Vagina (tissue), 2 donors: ENCODE results near the gene SSR4. TPM values are rescaled to one million over a fixed set of nuclear protein-coding genes. Genes with fewer than 3 reads are reported as not detected.

Source experiments
- DNase-seq, 2 donors: peaks; one replicate each; pipeline ENCODE4 v3.0.0-alpha.2; 2017; ENCODE audit errors: extremely low spot score in 2 of 2
- H3K27ac ChIP-seq: fragments of 200-600 bp; sonication (generic); one replicate; pipeline ENCODE4 v1.5.1; 2019
- H3K27me3 ChIP-seq: fragments of 200-600 bp; sonication (generic); one replicate; pipeline ENCODE4 v1.5.1; 2019
- H3K36me3 ChIP-seq, 2 donors: fragments of 200-600 bp; sonication (generic); one replicate each; pipeline ENCODE4 v1.5.1; 2017 to 2019
- H3K4me1 ChIP-seq: fragments of 200-600 bp; sonication (generic); one replicate; pipeline ENCODE4 v1.5.1; 2019
- H3K4me3 ChIP-seq, 2 donors: fragments of 200-600 bp; sonication (generic); 1 replicate in 1 of 2; 2 replicates in 1 of 2; pipeline ENCODE4 v1.5.1; 2016 to 2019
- H3K9me3 ChIP-seq: fragments of 200-600 bp; sonication (generic); one replicate; pipeline ENCODE4 v1.5.1; 2019
- CTCF ChIP-seq, 3 experiments: fragments of 450-650 bp in 2 of 3; fragments of 200-600 bp in 1 of 3; sonication (generic) in 1 of 3; IDR thresholded peaks; one replicate each; pipeline ENCODE4 v1.5.1; 2017 to 2019; ENCODE audit warnings: antibody characterized with exemption in 3 of 3, mild to moderate bottlenecking in 2 of 3, moderate library complexity in 2 of 3
- POLR2A ChIP-seq, 2 donors: fragments of 450-650 bp; IDR thresholded peaks; one replicate each; pipeline ENCODE4 v1.6.1; 2017; ENCODE audit warnings: antibody characterized with exemption in 2 of 2, mild to moderate bottlenecking in 2 of 2, moderate library complexity in 2 of 2
- POLR2AphosphoS5 ChIP-seq, 2 donors: sonication (generic); formaldehyde crosslinking; IDR thresholded peaks; one replicate each; pipeline ENCODE4 v1.9.0; 2017; ENCODE audit warnings: antibody characterized with exemption in 2 of 2, mild to moderate bottlenecking in 2 of 2, low read depth in 1 of 2; ENCODE audit not compliant: insufficient read depth in 1 of 2
- intact Hi-C: fragments of 100-400 bp; cut with DNase I; formaldehyde crosslinking; loops from one replicate; pipeline ENCODE4 v1.15.1; 2023
- total RNA-seq: library from RNA; depleted of rRNA; stranded (reverse); fragments of >200 nt; gene quantifications from one replicate; pipeline ENCODE4 v1.2.3, GENCODE V29; 2016

Gene SSR4
- total RNA-seq, 1 donor from 2014 or later: 250 TPM

- Histone ChIP-seq H3K4me1 (peaks cover 18% of the 10 kb centered on the region), H3K27ac (no peak overlapping the region), H3K4me3 (peak overlapping the region in 1 of 2 donors; percentile 3), H3K9me3 (no peaks in the 10 kb centered on the region), H3K36me3 (no peaks in the 10 kb centered on the region), H3K27me3 (no peaks in the 10 kb centered on the region)
- intact Hi-C loops: loop anchor here (10.0 kb wide), 1 partner anchor 145 kb away; the partner anchor contains the start of gene ARHGAP4
- DNase-seq: no peak
- TF ChIP-seq POLR2A (IDR thresholded peaks at IDR 0.05) (no peak), POLR2AphosphoS5 (IDR thresholded peaks at IDR 0.05; ENCODE audit: insufficient read depth in 1 of 2, low read depth in 1 of 2) (peak in 1 of 2 donors; percentile 6), CTCF (IDR thresholded peaks at IDR 0.05) (no peak)
These were observed 14.4 kb upstream of the SSR4 start for GRCh38 chrX:153779891-153780677.

DNA sequence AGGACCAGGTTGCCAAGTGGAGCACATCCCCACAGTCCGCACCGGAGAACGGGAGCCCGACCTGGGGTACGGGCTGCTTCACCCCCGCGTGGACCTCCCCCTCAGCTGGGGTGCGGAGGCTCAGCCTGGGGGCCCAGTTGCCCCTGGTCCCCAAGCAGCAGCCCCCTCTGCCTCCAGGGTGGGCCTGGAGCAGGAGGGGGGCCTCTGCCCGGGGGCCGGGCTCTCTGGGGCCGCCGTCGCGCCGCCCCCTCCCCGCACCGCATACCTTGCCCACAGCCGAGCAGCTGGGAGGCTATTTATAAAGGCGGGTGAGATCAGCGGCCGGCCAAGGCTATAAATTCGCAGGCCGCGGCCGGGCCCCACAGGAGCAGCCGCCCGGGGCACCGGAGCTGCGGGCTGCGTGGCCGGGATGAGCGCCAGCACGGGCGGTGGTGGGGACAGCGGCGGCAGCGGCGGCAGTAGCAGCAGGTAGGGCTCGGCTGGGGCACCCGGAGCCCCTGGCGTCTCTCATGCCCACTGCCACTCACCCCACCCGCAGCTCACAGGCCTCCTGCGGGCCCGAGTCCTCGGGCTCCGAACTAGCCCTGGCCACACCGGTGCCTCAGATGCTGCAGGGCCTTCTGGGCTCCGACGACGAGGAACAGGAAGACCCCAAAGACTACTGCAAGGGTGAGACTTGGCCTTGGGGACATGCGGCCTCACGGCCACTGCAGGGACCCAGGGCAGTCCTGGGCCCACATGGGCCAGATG is 13.6 kb upstream of the SSR4 start, which contains the start of gene SRPK3:
Gene SRPK3, plus strand, starts transcription at position 364 of the 750 bp plus-strand sequence. Its CDS starts 46 bp downstream, at position 410.
- H3K36me3 ChIP-seq: peaks cover 0 to 3% of the 10 kb centered on the region in 2 donors
- TF ChIP-seq POLR2A (IDR thresholded peaks at IDR 0.05) (no peak), POLR2AphosphoS5 (IDR thresholded peaks at IDR 0.05; ENCODE audit: insufficient read depth in 1 of 2, low read depth in 1 of 2) (peak in 1 of 2 donors; percentile 6), CTCF (IDR thresholded peaks at IDR 0.05) (no peak)

DNA sequence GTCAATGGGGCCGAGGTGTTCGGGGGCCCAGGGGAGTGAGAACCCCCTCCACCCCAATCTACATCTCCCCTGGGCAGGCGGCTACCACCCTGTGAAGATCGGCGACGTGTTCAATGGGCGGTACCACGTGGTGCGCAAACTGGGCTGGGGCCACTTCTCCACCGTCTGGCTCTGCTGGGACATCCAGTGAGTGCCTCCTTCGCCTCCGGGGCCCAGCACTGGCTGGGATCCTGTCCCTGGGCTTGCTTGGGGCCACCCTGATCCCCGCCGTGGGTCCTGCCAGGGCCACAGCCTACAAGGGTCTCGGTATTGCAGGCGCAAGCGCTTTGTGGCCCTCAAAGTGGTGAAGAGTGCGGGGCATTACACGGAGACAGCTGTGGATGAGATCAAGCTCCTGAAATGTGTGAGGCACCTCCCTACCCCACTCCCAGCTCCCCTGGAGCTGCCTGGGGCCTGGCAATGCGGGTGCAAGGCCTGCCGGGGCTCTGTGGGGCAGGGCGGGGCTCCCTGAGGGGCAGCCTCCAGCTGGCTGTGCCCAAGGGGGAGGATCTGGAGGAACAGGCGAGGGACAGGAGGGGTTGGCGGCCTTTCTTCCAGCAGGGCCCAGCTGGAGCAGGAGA is 12.9 kb upstream of the SSR4 start:
- no peak overlapping the region for H3K27ac ChIP-seq
- TF ChIP-seq CTCF (IDR thresholded peaks at IDR 0.05) (no peak), POLR2AphosphoS5 (IDR thresholded peaks at IDR 0.05; ENCODE audit: insufficient read depth in 1 of 2, low read depth in 1 of 2) (peak in 1 of 2 donors; percentile 3), POLR2A (IDR thresholded peaks at IDR 0.05) (no peak)
- peaks cover 0 to 8% of the 10 kb centered on the region in 2 donors for H3K36me3 ChIP-seq
- H3K4me3 ChIP-seq: peak overlapping the region in 1 of 2 donors; percentile 23
- H3K9me3 ChIP-seq: no peaks in the 10 kb centered on the region
- intact Hi-C loops: loop anchor here (10.0 kb wide), 1 partner anchor 143 kb away; the partner anchor contains the start of gene ARHGAP4
- H3K4me1 ChIP-seq: peaks cover 18% of the 10 kb centered on the region
- no peaks in the 10 kb centered on the region for H3K27me3 ChIP-seq
- DNase-seq: no peak

More for the DNA sequence above, 13.6 kb upstream of the SSR4 start, which contains the start of gene SRPK3:
- H3K27me3 ChIP-seq: no peaks in the 10 kb centered on the region
- peaks cover 18% of the 10 kb centered on the region for H3K4me1 ChIP-seq
- intact Hi-C loops: loop anchor here (10.0 kb wide), 1 partner anchor 144 kb away; the partner anchor contains the start of gene ARHGAP4
- no peak within 1 kb of the TSS for H3K27ac ChIP-seq
- no peak for DNase-seq
- no peaks in the 10 kb centered on the region for H3K9me3 ChIP-seq
- peak within 1 kb of the TSS; percentile 3 to 23 for H3K4me3 ChIP-seq

DNA sequence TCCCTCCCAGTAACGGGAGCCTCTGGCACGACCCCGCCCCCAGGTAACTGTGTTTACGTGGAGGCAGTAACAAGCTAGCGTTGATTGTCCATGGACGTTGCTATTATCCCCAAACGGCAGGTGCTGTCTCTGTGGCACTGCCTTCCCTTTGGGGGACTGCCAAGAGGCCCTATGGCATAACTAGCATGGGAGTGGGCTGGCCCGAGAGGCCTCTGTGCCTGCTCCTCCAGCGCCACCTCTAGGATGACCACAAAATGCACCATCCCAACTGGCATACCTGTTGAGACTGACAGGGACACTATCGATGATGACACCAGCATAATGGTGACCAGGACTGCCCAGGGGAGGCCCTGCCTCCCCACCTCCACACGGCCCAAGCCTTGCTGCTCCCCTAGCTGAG is 12.2 kb upstream of the SSR4 start:
- Histone ChIP-seq H3K27me3 (no peaks in the 10 kb centered on the region), H3K4me3 (no peak overlapping the region), H3K27ac (no peak overlapping the region), H3K4me1 (peaks cover 18% of the 10 kb centered on the region), H3K36me3 (peaks cover 0 to 12% of the 10 kb centered on the region in 2 donors), H3K9me3 (no peaks in the 10 kb centered on the region)
- DNase-seq: no peak
- intact Hi-C loops: loop anchor here (10.0 kb wide), 1 partner anchor 142 kb away; the partner anchor contains the start of gene ARHGAP4
- no peak for TF ChIP-seq POLR2AphosphoS5 (IDR thresholded peaks at IDR 0.05; ENCODE audit: insufficient read depth in 1 of 2, low read depth in 1 of 2)
- no peak for TF ChIP-seq POLR2A (IDR thresholded peaks at IDR 0.05)
- TF ChIP-seq CTCF (IDR thresholded peaks at IDR 0.05): no peak
